ENCODE measurements around the gene AMH.

- no peak for TF ChIP-seq CTCF (IDR thresholded peaks at IDR 0.05)
- TF ChIP-seq POLR2AphosphoS5 (IDR thresholded peaks at IDR 0.05), result no peak
These were observed 38.0 kb upstream of the AMH start for GRCh38 chr19:2210987-2211740.
